Globus pallidus (tissue), 1 donor: ENCODE measurements around the gene ZFR.
A peak's percentile ranks its signal among the peaks of the same experiment; 100 is the strongest.
"Not testable (repeated sequence)": the region's sequence is repeated elsewhere in the genome, so short reads cannot be mapped to it uniquely, and the experiment has no call there.

Experiments used
- DNase-seq: peaks from one replicate; pipeline ENCODE4 v3.0.0-alpha.2; 2015; ENCODE audit warnings: low spot score

Gene ZFR

GRCh38 chr5:32319926-32320543 lies 124.5 kb downstream of the ZFR start:
- no peak for DNase-seq

GRCh38 chr5:32319392-32319791 lies 125.1 kb downstream of the ZFR start:
- DNase-seq, result no peak

- no peak for DNase-seq
Observed at GRCh38 chr5:32317041-32317440, 127.5 kb downstream of the ZFR start.

GRCh38 chr5:32315221-32316014 lies 129.1 kb downstream of the ZFR start:
- no peak for DNase-seq

DNA sequence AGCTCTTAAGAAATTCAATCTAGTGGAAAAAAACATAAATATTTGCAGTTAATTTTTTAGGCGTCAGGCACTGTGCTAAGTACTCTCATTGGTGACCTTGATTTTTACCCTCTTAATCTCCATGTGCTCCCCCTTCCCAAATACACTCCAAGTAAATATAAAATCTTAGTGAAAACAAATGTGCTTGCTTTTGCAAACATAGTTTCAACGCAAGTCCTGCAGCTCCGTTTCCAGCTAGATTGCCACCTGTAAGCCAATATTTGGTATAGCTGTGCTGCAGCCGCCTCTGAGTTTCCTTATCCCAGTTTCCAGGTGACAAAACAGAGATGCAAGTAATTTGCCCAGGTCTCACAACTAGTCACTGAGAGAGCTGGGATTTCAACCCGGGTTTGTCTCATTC lies 129.9 kb downstream of the ZFR start:
- DNase-seq, result no peak

- DNase-seq, result not testable (repeated sequence)
Observed at GRCh38 chr5:32314152-32314488, 130.4 kb downstream of the ZFR start.

DNA sequence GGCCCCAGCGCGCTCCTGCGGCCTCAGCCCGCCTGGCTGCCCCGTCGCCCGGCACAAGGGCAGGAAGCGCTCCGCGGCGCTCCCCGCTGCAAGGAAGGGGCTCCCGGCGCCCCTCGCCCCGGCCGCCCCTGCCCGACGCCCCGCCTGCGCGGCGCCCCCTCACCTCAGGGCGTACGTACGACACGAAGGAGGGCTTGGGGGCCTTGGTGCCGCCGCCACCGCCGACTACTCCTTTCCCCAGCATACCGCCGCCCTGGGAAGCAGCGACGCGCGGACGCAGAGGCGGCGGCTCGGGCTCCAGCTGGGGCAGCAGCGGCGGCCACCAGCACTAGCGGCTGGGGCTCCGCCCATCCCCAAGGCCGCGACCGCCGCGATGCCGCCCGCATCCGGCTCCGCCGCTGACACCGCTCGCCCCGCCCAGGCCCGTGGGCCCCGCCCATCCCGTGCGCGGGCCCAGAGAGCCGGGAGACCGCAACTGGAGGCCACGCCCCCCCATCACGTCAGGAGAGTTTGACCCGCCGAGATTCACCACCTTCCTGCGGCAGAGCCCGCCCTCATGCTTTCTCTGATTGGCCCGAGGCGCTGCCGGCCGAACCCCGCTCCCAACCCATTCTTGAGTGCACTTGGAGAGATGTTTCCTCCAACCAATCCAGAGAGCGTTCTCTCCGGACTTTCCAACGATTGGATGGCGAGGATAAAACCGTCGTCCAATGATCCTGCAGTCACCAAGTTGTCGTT lies 131.8 kb downstream of the ZFR start, which contains the start of gene MTMR12:
TSS of gene MTMR12 (minus strand) at position 345 of the 738 bp plus-strand sequence. CDS start at position 244, 101 bp downstream.
- DNase-seq, result peak; percentile 100

- peak; percentile 42 for DNase-seq
Observed at GRCh38 chr5:32312197-32312594, 132.3 kb downstream of the ZFR start.

DNA sequence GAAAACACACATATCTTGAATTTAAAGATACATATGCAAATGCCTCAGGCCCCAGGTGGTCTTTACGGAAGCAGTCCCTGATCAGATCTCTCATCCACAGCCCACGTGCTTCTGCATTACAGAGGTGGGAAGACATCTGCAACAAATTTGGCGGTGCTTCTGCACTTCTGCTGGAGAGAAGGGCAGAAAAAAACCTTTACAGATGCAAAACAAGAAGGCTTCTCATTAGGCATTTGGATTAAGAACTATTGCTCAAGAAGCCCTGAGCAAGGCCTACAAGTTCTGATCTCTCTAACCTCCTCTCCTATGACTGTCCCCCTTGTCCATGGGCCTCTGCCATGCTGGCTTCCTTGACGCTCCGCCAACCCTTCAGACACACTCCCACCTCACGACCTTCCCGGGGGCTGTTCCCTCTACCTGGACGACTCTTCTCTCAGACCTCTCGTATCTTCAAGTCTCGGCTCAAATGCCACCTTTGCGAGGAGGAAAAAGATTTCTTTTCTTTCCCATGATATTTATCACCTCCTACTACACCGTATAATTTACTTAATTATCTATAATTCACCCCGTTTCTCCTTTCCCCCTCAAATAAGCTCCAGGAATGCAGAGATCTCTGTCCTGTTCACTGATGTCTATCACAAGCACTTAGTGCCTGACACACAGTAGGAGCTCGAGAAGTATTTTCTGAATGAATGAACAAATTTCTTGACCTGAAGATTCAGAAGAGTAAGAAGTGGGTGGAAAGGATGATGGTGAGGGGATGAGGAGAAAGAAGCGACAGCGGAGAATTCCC lies 132.9 kb downstream of the ZFR start:
- no peak for DNase-seq

DNA sequence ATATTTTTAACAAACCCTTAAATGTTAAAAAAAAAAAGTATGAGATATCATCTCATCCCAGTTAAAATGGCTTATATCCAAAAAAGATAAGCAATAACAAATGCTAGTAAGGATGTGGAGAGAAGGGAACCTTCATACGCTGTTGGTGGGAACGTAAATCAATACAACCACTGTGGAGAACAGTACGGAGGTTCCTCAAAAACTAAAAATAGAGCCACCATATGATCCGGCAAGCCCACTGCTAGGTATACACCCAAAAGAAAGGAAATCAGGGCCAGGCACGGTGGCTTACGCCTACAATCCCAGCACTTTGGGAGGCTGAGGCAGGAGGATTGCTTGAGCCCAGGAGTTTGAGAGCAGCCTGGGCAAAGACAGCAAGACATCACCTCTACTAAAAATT lies 134.8 kb downstream of the ZFR start:
- DNase-seq, result no peak

DNA sequence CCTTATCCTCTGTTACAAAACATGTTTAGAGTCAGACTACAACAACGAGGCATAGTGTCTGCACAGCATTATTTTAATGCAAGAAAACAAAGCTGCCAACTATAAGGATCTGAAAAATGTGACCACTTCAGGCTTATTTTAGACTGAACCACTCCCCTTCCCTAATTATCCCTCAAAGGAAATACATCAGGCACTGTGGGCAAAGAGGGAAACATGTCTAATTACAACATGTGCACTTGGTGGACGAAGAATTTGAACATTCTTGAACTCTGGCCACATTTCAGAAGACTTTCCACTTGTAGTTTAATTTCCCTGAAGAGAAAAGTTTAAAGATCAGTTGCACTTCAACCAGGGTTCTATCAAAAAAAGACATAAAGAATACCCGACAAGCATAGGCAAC lies 135.6 kb downstream of the ZFR start:
- DNase-seq, result no peak

DNA sequence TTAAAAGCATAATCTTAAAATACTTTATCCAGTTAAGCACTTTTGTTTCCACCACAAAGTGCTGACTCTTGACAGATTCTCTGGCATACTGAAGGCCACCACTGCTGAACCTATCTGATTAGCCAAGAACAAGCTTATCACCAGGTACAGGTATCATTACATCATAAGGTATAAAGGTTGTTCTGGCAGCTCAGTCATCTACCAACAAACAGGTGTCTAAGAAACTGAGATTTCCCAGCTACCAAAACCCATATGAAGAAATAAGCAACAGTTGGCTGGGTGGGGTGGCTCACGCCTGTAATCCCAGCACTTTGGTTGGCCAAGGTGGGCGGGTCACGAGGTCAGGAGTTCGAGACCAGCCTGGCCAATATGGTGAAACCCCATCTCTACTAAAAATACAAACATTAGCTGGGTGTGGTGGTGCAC lies 136.8 kb downstream of the ZFR start:
- no peak for DNase-seq

GRCh38 chr5:32304622-32305021 lies 139.9 kb downstream of the ZFR start:
- peak; percentile 26 for DNase-seq
